Measurements from ENCODE around the gene CENPC. TPM values are rescaled to one million over a fixed set of nuclear protein-coding genes. Genes with fewer than 3 reads are reported as not detected.
"Not testable (repeated sequence)": the region's sequence is repeated elsewhere in the genome, so short reads cannot be mapped to it uniquely, and the experiment has no call there.

Gene CENPC
- total and polyA plus RNA-seq, 2 experiments from 2014 or later: 21.6 to 24.5 TPM

DNA sequence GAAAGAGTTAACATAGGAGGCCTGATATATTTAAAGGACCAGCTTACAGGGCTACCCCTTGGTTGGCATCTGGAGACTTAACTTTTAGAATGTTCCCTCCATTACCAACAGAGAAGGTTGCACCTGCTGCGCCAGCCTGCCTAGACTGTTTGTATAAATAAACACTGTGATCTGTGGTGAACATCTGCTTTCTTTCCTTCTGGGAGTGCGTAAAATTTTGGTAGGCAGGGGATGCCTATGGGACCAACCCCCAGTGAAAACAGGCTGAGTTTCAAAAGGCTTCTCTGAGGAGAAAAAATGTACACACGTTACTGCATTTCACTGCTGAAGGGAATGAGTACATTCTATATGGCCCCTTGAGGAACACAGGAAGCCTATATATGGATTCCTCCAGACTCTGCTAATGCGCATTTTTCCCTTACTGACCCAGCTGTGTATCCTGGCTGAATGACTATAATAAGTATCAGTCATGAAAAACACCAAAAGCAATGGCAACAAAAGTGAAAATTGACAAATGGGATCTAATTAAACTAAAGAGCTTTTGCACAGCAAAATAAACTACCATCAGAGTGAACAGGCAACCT lies 13.8 kb downstream of the CENPC start (continued):
- no peak for TF ChIP-seq EZH2phosphoT487 (IDR thresholded peaks at IDR 0.05; ENCODE audit: unreplicated experiment)
- TF ChIP-seq ZNF331 (CRISPR knock-in tag; IDR thresholded peaks at IDR 0.05; ENCODE audit: low read depth): no peak
- no peak for TF ChIP-seq CREB1 (CRISPR knock-in tag; IDR thresholded peaks at IDR 0.05; ENCODE audit: low read depth)
- TF ChIP-seq POLR2AphosphoS5 (IDR thresholded peaks at IDR 0.05; ENCODE audit: low read depth): no peak

- H3K27ac ChIP-seq (ENCODE audit: low read depth): not testable (repeated sequence)
These were observed 21.2 kb downstream of the CENPC start for GRCh38 chr4:67524140-67524539.

GRCh38 chr4:67522851-67523671 lies 22.2 kb downstream of the CENPC start:
- no peak for TF ChIP-seq EZH2phosphoT487 (IDR thresholded peaks at IDR 0.05; ENCODE audit: unreplicated experiment)
- TF ChIP-seq CREB1 (CRISPR knock-in tag; IDR thresholded peaks at IDR 0.05; ENCODE audit: low read depth): no peak
- no peak for TF ChIP-seq ETS1 (IDR thresholded peaks at IDR 0.05)
- no peak for TF ChIP-seq ZNF114 (CRISPR knock-in tag; IDR thresholded peaks at IDR 0.05)
- no peak for TF ChIP-seq CTCF (conservative IDR thresholded peaks at IDR 0.05; ENCODE audit: low read depth in 2 of 2)
- no peak for TF ChIP-seq POLR2AphosphoS5 (IDR thresholded peaks at IDR 0.05; ENCODE audit: low read depth)
- H3K9me3 Mint-ChIP-seq: no peaks in the 10 kb centered on the region
- H3K27ac ChIP-seq (ENCODE audit: low read depth): no peak overlapping the region
- H3K4me3 ChIP-seq: no peak overlapping the region
- no peak for DNase-seq (ENCODE audit: low spot score)
- H3K36me3 Mint-ChIP-seq (ENCODE audit: low read depth): peaks cover 2% of the 10 kb centered on the region
- no peaks in the 10 kb centered on the region for H3K27me3 ChIP-seq (ENCODE audit: insufficient read depth)
- peaks cover 46% of the 10 kb centered on the region for H3K79me2 ChIP-seq (replicated peaks; ENCODE audit: insufficient read depth)
- H3K9me2 ChIP-seq (ENCODE audit: insufficient read depth): no peaks in the 10 kb centered on the region
- no peaks in the 10 kb centered on the region; the same call in 1 of the 2 replicates for H4K20me1 ChIP-seq (replicated peaks; ENCODE audit: insufficient read depth)
- no peaks in the 10 kb centered on the region; the same call in 1 of the 2 replicates for H3K36me3 ChIP-seq (ENCODE audit: insufficient read depth)
- H3K27me3 Mint-ChIP-seq (ENCODE audit: insufficient read depth, low read depth, poor library complexity): peaks cover 2% of the 10 kb centered on the region
- H2AFZ ChIP-seq: no peak overlapping the region
- no peaks in the 10 kb centered on the region for H3F3A ChIP-seq (replicated peaks; ENCODE audit: low read depth)
- H3K4me1 ChIP-seq (ENCODE audit: insufficient read depth): no peaks in the 10 kb centered on the region
- no peak for ATAC-seq
- H3K4me2 ChIP-seq: no peak overlapping the region
- no peak overlapping the region for H3K4me3 Mint-ChIP-seq
- no peak overlapping the region for H3K27ac Mint-ChIP-seq
- H3K4me1 Mint-ChIP-seq: no peaks in the 10 kb centered on the region

More at GRCh38 chr4:67524140-67524539, 21.2 kb downstream of the CENPC start:
- H3K79me2 ChIP-seq (replicated peaks; ENCODE audit: insufficient read depth): peaks cover 46% of the 10 kb centered on the region
- H3K36me3 Mint-ChIP-seq (ENCODE audit: low read depth); H3K9me3 Mint-ChIP-seq; ATAC-seq; H3K36me3 ChIP-seq (ENCODE audit: insufficient read depth); H3K9me2 ChIP-seq (ENCODE audit: insufficient read depth); H4K20me1 ChIP-seq (replicated peaks; ENCODE audit: insufficient read depth); H3K4me2 ChIP-seq; H3F3A ChIP-seq (replicated peaks; ENCODE audit: low read depth); H3K4me3 ChIP-seq; H2AFZ ChIP-seq; H3K4me3 Mint-ChIP-seq; DNase-seq (ENCODE audit: low spot score); H3K27ac Mint-ChIP-seq; H3K27me3 Mint-ChIP-seq (ENCODE audit: insufficient read depth, low read depth, poor library complexity); H3K4me1 Mint-ChIP-seq; H3K4me1 ChIP-seq (ENCODE audit: insufficient read depth); H3K27me3 ChIP-seq (ENCODE audit: insufficient read depth): not testable (repeated sequence)
